HG03103 (cell line): ENCODE data around the gene PELI3.
"Not testable (repeated sequence)": the region's sequence is repeated elsewhere in the genome, so short reads cannot be mapped to it uniquely, and the experiment has no call there.

Experiments used
- ATAC-seq: cut with Tn5 transposase; IDR thresholded peaks from one replicate; pipeline ENCODE4 v1.9.1; 2021; ENCODE audit warnings: low read depth; ENCODE audit not compliant: unreplicated experiment

Gene PELI3

GRCh38 chr11:66443602-66444001 lies 23.1 kb upstream of the PELI3 start:
- no peak for ATAC-seq

DNA sequence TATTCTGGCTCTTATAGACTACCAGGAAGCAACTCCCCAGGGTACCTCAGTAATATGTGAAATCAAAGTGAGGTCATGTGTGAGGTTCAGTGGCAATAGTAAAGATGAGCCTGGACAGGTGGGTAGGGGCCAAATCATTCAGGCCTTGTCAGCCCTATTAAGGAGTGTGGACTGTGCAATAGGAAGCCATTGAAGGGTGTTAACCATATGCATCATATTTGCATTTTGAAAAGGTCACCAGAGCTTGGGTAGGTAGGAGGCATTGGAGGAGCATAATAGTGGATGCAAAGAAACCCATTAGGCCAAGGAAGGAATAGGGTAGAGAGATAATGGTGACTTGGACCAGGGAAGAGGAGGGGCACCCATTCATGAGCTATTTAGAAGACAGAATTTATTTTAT lies 19.7 kb upstream of the PELI3 start:
- no peak for ATAC-seq

- no peak for ATAC-seq
Measured at GRCh38 chr11:66448523-66448922, 18.2 kb upstream of the PELI3 start.

DNA sequence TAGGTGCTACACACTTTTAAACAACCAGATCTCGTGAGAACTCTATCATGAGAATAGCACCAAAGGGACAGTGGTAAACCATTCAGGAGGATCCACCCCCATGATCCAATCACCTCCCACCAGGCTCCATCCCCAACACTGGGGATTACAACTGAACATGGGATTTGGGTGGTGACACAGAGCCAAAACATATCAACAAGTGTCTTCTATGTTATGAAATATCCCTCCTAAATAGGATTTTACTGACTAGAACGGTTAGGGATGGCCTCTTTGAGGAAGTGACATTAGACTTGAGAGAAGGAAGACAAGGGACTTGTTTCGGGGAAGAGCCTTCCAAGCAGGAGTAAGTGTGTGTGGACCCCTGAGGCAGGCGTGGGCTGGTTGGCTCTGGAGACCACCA lies 16.1 kb upstream of the PELI3 start:
- ATAC-seq: no peak

DNA sequence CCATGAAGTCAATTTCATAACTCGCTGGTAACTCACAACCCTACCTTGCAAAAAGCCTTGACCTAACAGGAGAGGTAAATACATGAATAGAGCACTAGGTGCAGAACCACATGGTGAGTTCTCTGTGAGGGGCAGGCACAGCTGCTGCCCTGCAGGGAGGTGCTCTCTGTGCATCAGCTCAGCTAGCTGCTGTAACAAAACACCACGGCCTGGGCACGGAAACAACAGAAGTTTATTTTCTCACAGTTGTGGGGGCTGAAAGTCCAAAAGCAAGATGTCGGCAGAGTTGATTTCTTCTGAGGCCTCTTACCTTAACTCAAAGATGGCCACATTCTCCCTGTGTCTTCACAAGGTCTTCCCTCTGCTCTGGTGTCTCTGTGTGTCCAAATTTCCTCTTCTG lies 15.0 kb upstream of the PELI3 start:
- ATAC-seq: no peak

DNA sequence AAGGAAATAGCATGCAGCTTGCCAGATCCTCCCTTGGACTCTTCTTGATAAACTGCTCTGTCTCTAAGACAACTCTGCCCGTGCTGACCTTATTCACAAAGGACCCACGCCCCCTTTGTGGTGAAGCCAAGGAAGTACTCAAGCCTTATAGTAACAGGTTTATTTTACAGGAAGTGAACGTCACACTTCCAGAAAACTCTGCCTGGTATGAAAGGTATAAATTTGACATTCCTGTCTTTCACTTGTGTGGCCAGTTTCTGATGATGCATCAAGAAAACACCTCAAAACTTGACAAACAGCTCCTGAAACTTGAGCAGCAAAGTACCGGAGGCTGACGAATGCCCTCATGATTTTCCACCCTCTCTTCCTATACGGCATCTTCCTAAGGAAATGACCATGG lies 12.5 kb upstream of the PELI3 start:
- no peak for ATAC-seq

DNA sequence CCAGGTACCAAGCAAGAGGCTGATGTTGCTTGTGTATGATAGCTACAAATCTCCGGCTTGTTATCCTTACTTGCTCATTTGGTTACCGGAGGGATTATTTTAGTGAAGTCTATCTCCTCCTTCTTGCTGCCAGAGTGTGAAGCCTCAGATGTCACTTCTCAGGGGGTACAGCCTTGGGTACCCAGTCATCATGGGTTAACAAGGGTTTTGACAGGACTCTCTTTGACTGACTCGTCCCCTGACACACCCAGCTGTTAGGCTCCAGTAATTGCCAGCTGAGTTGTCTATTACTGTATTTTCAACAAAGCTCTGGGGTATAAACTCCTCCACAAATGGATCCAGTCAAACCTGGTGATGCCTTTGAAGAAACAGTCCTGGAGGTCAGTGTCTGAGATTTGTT lies 11.9 kb upstream of the PELI3 start:
- ATAC-seq: no peak

GRCh38 chr11:66457826-66458225 lies 8.9 kb upstream of the PELI3 start:
- ATAC-seq: no peak

DNA sequence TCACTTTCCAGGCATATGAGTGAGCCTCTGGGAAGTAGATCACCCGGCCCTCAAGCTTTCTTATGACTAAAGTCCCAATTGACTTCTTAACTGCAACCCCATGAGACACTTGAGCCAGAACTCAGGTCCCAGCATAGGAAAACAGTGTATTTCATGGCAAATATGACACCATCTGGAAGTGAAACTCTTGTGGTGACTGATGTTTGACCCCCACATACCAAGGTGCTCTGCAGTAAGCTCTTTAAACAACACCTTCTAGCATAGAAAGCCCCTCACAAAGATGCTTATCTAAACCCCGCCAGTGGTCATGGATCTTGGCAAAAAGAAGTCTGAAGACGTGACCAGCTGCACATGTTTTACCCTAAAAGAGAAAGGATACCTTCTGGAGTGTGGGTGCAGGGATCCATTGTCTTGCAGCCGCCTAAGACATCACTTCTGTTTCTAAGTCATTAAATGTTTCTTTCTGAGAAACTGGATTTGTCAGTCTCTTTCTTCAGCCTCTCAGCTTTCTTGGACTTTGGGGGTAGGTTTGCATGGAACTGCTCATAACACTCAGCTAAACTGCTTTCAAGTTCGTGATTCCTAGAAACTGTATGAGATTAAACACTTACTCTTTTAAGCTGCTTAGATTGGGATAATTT lies 7.4 kb upstream of the PELI3 start:
- no peak for ATAC-seq

- no peak for ATAC-seq
Measured at GRCh38 chr11:66462010-66462409, 4.7 kb upstream of the PELI3 start.

GRCh38 chr11:66462911-66463310 lies 3.8 kb upstream of the PELI3 start:
- no peak for ATAC-seq

GRCh38 chr11:66464116-66464515 lies 2.6 kb upstream of the PELI3 start:
- not testable (repeated sequence) for ATAC-seq

GRCh38 chr11:66464916-66465315 lies 1.8 kb upstream of the PELI3 start:
- no peak for ATAC-seq

DNA sequence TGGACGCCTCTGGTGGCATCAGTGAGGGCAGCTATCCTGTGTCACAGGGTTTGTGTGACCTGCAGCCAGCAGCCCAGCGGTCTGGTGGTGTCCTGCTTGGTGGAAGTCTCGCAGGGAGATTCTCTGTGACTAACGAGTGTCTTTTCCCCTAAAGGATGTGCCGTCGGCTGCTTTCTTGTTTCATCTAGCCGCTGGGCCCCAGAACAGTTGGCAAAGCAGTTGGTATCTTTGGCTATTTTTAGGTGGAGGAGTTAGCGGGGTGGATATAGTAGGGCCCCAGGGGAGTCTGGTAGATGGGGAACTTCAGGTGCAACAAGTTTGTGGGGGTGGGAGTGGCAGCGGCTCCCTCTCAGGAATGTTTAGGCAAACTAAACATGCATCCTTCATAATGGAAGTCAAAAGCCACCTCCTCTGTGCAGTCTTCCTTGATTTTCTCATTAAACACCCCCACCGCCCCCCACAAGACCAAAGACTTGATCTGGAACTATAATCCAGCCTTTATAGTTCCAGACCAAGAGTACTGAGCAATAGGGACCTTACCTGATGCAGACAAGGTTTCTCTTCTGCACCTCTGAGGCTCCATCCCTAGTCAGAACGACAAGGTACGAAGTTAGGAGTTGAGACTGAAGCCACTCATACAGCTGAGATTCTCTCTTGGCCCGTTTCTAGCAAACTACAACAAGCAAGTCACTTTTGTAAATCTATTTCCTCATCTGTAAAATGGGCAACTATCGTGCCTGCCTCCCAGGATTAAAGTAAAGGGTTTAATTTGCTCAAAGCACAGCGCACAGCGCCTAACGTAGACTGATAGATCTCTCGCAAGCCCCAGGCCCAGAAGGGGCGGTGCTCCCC lies 1.1 kb upstream of the PELI3 start:
- no peak for ATAC-seq

GRCh38 chr11:66467034-66467659 lies 442 bp downstream of the PELI3 start:
- ATAC-seq: peak; percentile 23

- ATAC-seq: no peak
Measured at GRCh38 chr11:66467756-66468155, 1.1 kb downstream of the PELI3 start.

DNA sequence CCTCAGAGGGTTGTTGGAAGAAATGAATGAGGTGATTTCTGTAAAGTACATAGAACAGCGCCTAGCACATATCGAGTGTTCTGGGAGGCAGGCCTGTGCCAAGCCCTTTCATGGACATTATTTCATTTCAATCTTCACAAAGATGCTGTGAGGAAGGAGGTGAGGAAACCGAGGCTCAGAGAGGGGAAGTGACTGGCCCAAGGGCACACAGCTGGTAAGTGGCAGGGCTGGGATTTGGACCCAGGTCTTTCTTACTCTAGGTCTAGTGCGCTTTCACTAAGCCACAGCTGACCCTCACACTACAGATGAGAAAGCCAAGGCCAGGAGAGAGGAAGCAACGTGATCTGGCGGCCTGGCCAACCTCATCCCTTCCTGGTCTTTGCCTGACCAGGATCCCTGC lies 2.0 kb downstream of the PELI3 start:
- ATAC-seq: no peak

DNA sequence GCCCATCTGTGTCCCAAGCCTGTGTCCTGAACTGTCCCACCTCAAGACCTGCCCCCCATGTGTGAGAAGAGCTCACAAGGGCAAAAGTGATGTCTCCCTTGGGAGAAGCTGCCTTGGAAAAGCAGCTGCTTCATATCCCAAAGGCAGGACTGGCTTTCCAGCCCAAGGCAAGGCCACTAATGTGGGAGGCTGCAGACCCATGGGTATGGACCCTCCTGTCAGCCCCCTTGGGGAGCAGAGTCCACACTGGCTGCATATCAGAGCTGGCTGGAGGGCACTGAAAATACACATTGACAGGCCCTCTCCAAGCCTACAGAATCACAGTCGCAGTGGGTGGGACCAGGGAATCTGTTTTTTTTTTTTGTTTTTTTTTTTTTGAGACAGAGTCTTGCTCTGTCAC lies 2.7 kb downstream of the PELI3 start:
- no peak for ATAC-seq

DNA sequence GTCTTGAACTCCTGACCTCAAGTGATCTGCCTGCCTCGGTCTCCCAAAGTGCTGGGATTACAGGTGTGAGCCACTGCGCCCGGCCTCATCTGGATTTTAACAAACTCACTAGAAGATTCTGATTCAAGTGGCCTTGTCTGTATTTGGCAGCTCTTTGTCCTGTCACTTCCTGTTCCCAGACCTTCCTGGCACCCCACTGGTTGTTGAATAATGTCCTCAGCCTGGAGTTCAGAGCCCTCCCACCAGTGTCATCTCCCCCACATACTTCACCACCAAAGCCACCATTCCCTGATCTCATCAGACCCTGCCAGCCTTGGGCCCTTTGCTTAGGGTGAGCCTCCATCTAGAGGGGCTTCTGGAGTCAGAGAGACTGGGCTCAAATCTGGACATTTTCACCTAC lies 3.3 kb downstream of the PELI3 start:
- no peak for ATAC-seq

GRCh38 chr11:66471142-66471541 lies 4.4 kb downstream of the PELI3 start:
- no peak for ATAC-seq

DNA sequence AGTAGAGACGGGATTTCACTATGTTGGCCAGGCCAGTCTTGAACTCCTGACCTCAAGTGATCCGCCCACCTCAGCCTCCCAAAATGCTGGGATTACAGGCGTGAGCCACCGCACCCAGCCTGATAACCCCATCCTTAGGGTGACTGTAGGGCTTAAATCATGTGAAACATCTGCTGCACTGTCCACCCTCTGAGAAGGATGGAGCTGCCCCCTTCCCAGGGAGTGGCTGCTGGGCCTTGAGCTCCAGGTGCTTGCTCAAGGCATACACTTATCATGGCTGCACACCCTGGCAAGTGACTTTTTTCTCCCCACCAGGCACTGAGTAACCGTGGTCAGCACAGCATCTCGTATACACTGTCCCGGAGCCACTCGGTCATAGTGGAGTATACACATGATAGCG lies 5.3 kb downstream of the PELI3 start:
- no peak for ATAC-seq

GRCh38 chr11:66473167-66473566 lies 6.5 kb downstream of the PELI3 start:
- no peak for ATAC-seq
